Peyer's patch (tissue), 4 donors: ENCODE measurements around the gene PRKAR1B. TPM values are rescaled to one million over a fixed set of nuclear protein-coding genes. Genes with fewer than 3 reads are reported as not detected.
A peak's percentile ranks its signal among the peaks of the same experiment; 100 is the strongest.

Experiments used
- DNase-seq, 3 donors: peaks; one replicate each; pipeline ENCODE4 v3.0.0-alpha.2; 2017 to 2019
- H3K27ac ChIP-seq, 4 donors: fragments of 200-600 bp; sonication (generic); one replicate each; pipeline ENCODE4 v1.5.1; 2016 to 2019
- H3K27me3 ChIP-seq, 2 donors: fragments of 200-600 bp; sonication (generic); one replicate each; pipeline ENCODE4 v1.5.1; 2019
- H3K36me3 ChIP-seq, 3 donors: fragments of 200-600 bp; sonication (generic); one replicate each; pipeline ENCODE4 v1.5.1; 2016 to 2019
- H3K4me1 ChIP-seq, 4 donors: fragments of 200-600 bp; sonication (generic); one replicate each; pipeline ENCODE4 v1.5.1; 2016 to 2019
- H3K4me3 ChIP-seq, 4 donors: fragments of 200-600 bp; sonication (generic); 1 replicate in 3 of 4; 2 replicates in 1 of 4; pipeline ENCODE4 v1.5.1; 2016 to 2019; ENCODE audit warnings: mild to moderate bottlenecking in 1 of 4
- H3K9me3 ChIP-seq, 4 donors: fragments of 200-600 bp; sonication (generic); one replicate each; pipeline ENCODE4 v1.5.1; 2016 to 2019; ENCODE audit warnings: mild to moderate bottlenecking in 1 of 4
- POLR2A ChIP-seq, 2 donors: fragments of 450-650 bp; IDR thresholded peaks; one replicate each; pipeline ENCODE4 v1.5.1; 2017; ENCODE audit warnings: antibody characterized with exemption in 2 of 2, mild to moderate bottlenecking in 2 of 2, moderate library complexity in 2 of 2
- total RNA-seq, 4 donors: library from RNA; depleted of rRNA; stranded (reverse); fragments of >200 nt; gene quantifications; one replicate each; pipeline ENCODE4 v1.1.0, GENCODE V29; 2016
- TF ChIP-seq, protein P1 (sequence below), 6 experiments: fragments of 450-650 bp in 4 of 6; fragments of 200-600 bp in 2 of 6; sonication (generic) in 1 of 6; IDR thresholded peaks; one replicate each; pipeline ENCODE4 v1.5.1; 2017 to 2019; ENCODE audit warnings: antibody characterized with exemption in 6 of 6, mild to moderate bottlenecking in 3 of 6, moderate library complexity in 1 of 6

Gene PRKAR1B
- total RNA-seq, 4 donors from 2014 or later, result 13.0 to 42.9 (median 17.0) TPM

DNA sequence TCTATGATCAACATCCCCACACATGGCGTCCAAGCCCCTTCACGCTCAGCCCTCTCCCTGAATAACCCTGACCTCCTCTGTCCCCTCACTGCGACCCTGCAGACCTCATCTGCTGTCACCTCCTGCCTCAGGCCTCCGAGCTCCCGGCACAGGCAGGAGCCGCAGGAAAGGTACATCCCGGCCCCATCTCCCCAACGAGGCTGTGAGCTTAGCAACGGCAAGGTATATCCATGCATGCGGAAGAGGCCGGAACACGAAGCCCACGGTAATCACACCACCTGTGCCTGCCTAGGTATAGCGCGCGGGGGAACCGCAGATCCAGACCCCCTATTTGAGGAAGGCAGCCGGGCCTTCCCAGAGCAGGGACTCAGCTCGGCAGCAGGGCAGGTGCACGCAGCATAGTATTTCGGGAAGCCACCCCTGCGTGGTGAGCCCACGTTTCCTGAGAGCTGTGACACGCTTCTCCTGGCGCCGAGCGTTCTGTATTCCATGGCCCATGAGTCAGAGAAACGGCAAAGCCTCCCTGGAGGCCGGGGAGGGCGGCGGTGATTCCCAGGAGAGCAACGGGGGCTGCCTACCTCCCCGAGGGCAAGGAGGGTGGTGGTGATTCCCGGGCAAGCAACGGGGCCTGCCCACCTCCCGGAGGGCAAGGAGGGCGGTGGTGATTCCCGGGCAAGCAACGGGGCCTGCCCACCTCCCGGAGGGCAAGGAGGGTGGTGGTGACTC, 50.7 kb downstream of the PRKAR1B start:
- H3K4me1 ChIP-seq, result no peaks in the 10 kb centered on the region
- H3K27me3 ChIP-seq, result no peaks in the 10 kb centered on the region
- no peak for DNase-seq
- no peaks in the 10 kb centered on the region for H3K9me3 ChIP-seq
- H3K27ac ChIP-seq, result no peak overlapping the region
- H3K4me3 ChIP-seq, result no peak overlapping the region
- peaks cover 0 to 4% (median 0%) of the 10 kb centered on the region in 3 donors for H3K36me3 ChIP-seq
- TF ChIP-seq, protein P1, sequence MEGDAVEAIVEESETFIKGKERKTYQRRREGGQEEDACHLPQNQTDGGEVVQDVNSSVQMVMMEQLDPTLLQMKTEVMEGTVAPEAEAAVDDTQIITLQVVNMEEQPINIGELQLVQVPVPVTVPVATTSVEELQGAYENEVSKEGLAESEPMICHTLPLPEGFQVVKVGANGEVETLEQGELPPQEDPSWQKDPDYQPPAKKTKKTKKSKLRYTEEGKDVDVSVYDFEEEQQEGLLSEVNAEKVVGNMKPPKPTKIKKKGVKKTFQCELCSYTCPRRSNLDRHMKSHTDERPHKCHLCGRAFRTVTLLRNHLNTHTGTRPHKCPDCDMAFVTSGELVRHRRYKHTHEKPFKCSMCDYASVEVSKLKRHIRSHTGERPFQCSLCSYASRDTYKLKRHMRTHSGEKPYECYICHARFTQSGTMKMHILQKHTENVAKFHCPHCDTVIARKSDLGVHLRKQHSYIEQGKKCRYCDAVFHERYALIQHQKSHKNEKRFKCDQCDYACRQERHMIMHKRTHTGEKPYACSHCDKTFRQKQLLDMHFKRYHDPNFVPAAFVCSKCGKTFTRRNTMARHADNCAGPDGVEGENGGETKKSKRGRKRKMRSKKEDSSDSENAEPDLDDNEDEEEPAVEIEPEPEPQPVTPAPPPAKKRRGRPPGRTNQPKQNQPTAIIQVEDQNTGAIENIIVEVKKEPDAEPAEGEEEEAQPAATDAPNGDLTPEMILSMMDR (IDR thresholded peaks at IDR 0.05), result no peak
- TF ChIP-seq POLR2A (IDR thresholded peaks at IDR 0.05), result no peak

DNA sequence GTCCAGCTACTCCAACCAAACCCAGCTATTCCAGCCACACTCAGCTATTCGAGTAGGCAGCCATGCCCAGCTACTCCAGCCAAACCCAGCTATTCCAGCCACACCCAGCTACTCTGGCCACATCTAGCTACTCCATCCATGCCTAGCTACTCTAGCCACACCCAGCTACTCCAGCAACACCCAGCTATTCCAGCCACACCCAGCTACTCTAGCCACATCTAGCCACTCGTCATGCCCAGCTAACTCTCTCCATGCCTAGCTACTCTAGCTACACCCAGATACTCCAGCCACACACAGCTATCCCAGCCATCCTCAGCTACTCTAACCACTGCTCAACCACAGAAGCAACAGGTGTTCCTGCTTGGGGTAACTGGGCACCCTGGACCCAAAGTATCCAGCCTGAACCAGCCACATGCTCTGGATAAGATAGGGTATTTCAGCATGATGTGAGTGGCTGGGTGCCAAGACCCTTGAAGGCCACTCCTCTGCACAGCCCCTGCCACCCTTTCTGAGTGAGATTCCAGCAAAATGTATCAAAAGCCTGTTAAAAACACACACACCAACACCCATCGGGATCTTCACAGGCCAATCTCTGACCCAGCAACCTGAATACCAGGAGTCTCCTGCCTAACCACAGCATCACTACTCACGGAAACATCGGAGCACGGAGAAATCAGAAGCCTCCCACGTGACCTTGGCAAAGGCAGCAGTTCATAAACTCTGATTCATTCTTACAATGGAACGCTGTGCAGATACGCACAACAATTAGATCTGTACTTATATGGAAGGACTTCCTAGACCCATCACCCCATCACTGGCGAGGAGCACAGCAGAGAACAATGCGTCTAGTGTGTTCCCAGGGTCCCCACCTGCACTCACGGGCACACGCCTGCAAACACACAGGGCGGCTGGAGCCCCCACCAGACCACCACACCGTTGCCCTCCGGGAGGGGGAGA, 52.3 kb downstream of the PRKAR1B start:
- H3K4me1 ChIP-seq, result no peaks in the 10 kb centered on the region
- H3K9me3 ChIP-seq, result no peaks in the 10 kb centered on the region
- no peaks in the 10 kb centered on the region for H3K27me3 ChIP-seq
- peak overlapping the region in 1 of 4 donors; percentile 24 for H3K27ac ChIP-seq
- H3K36me3 ChIP-seq, result peaks cover 0 to 4% (median 0%) of the 10 kb centered on the region in 3 donors
- TF ChIP-seq, protein P1 (IDR thresholded peaks at IDR 0.05), result no peak
- TF ChIP-seq POLR2A (IDR thresholded peaks at IDR 0.05), result no peak
- no peak overlapping the region for H3K4me3 ChIP-seq
- DNase-seq, result no peak

DNA sequence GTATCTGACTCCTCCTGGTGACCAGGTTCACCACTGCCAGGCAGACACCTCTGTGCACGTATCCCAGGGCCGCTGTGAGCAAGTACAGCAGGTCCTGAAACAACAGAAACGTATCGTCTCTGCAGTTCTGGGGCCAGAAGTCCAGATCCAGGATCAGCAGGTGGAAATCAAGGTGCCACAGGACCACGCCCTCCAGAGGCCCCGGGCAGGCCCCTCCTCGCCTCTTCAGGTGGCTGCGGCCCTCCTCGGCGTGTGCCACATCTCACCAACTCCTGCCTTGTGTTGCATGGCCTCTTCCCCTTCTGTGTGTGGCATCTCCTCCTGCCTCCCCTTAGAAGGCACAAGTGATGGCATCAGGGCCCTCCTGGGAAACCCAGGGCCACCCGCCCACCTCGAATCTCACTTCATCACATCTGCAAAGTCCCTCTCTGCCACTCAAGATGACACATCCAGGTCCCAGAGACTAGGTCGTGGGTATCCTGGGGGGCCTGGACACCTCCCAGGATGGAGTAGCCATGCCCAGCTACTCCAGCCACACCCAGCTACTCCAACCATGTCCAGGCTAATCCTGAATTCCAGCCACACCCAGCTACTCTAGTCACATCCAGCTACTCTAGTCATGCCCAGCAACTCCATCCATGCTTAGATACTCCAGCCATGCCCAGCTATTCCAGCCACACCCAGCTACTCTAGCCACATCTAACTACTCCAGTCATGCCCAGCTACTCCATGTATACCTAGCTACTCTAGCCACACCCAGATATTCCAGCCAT, 53.2 kb downstream of the PRKAR1B start:
- Histone ChIP-seq H3K27me3 (no peaks in the 10 kb centered on the region), H3K9me3 (no peaks in the 10 kb centered on the region), H3K27ac (peak overlapping the region in 1 of 4 donors; percentile 24), H3K36me3 (no peaks in the 10 kb centered on the region), H3K4me1 (no peaks in the 10 kb centered on the region), H3K4me3 (no peak overlapping the region)
- DNase-seq, result no peak
- TF ChIP-seq POLR2A (IDR thresholded peaks at IDR 0.05), result no peak
- TF ChIP-seq, protein P1 (IDR thresholded peaks at IDR 0.05), result no peak

DNA sequence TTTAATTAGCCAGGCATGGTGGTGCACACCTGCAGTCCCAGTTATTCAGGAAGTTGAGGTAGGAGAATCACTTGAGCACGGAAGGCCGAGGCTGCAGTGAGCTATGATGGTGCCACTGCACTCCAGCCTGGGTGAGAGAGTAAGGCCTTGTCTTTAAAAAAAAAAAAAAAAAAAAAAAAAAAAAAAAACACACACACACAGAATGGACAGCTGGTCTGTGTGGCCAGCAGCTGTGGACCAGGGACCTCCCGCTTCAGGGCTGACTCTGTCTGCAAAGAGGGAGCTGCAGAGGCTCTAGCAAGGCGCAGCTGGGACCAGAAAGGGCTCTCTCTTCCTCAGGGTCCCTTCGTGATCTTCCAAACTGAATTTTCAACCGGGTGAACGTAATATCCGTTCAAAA, 54.2 kb downstream of the PRKAR1B start:
- H3K4me1 ChIP-seq, result no peaks in the 10 kb centered on the region
- H3K27ac ChIP-seq, result no peak overlapping the region
- H3K4me3 ChIP-seq, result no peak overlapping the region
- H3K36me3 ChIP-seq, result no peaks in the 10 kb centered on the region
- no peak for DNase-seq
- H3K27me3 ChIP-seq, result no peaks in the 10 kb centered on the region
- no peaks in the 10 kb centered on the region for H3K9me3 ChIP-seq
- no peak for TF ChIP-seq POLR2A (IDR thresholded peaks at IDR 0.05)
- TF ChIP-seq, protein P1 (IDR thresholded peaks at IDR 0.05), result no peak

DNA sequence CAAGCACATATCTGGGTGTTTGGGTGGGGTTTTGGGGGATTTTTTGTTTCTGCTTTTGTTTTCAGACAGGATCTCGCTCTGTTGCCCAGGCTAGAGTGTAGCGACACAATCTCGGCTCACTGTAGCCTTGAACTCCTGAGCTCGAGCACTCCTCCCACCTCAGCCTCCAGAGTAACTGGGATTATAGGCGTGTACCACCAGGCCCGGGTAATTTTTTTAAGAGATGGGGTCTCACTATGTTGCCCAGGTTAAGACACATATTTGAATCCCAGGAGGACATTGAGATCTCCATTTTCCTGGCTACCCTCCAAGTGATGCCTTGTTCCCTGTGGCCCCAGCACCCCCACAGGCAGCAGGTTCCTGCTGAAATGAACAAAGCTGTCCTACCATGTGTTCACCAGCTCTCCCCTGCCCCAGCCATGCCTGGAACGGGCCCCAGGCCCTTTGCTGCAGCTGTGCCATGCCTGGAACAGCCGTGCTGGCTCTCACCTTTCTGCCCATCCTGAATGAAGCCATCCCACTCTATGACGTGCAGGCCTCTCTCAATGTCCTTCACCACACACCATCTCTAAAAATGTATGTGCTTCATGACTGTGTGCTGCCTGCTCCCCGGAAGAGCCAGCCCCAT, 55.6 kb downstream of the PRKAR1B start:
- peaks cover 0 to 6% (median 0%) of the 10 kb centered on the region in 4 donors for H3K4me1 ChIP-seq
- TF ChIP-seq POLR2A (IDR thresholded peaks at IDR 0.05), result no peak
- TF ChIP-seq, protein P1 (IDR thresholded peaks at IDR 0.05), result no peak
- no peaks in the 10 kb centered on the region for H3K36me3 ChIP-seq
- no peak overlapping the region for H3K27ac ChIP-seq
- peak in 1 of 3 donors; percentile 9 for DNase-seq
- H3K4me3 ChIP-seq, result no peak overlapping the region
- no peaks in the 10 kb centered on the region for H3K27me3 ChIP-seq
- no peaks in the 10 kb centered on the region for H3K9me3 ChIP-seq
